Activated T-cell treated with anti-CD3 and anti-CD28 coated beads, Interleukin-2, amount 50 U/mL, for 72 hours (primary cell): ENCODE results near the gene CACHD1. TPM values are rescaled to one million over a fixed set of nuclear protein-coding genes. Genes with fewer than 3 reads are reported as not detected.

Source experiments
- ATAC-seq, 2 donors: fragments of 150-1000 bp; cut with Tn5 transposase; replicated peaks in 1 of 2; 2 replicates each; pipeline ENCODE4 v1.10.0; 2021; ENCODE audit warnings: moderate library complexity in 2 of 2, mild to moderate bottlenecking in 1 of 2
- DNase-seq, 2 donors: peaks; one replicate each; pipeline ENCODE4 v3.0.0; 2021 to 2022; ENCODE audit warnings: mixed read lengths in 1 of 2
- H3K27ac Mint-ChIP-seq: one replicate; pipeline ENCODE4 v1.8.0; 2022; ENCODE audit warnings: mild to moderate bottlenecking, moderate library complexity, mixed read lengths
- H3K27me3 Mint-ChIP-seq: one replicate; pipeline ENCODE4 v1.8.0; 2022; ENCODE audit warnings: low read depth, mixed read lengths
- H3K36me3 Mint-ChIP-seq, 2 donors: one replicate each; pipeline ENCODE4 v1.8.0; 2022; ENCODE audit warnings: mixed read lengths in 2 of 2, mild to moderate bottlenecking in 1 of 2; ENCODE audit not compliant: insufficient read depth in 2 of 2
- H3K4me1 Mint-ChIP-seq: one replicate; pipeline ENCODE4 v1.8.0; 2022; ENCODE audit warnings: low read depth, mixed read lengths
- H3K4me3 Mint-ChIP-seq, 2 donors: one replicate each; pipeline ENCODE4 v1.8.0; 2022; ENCODE audit warnings: mild to moderate bottlenecking in 2 of 2, mixed read lengths in 2 of 2, moderate library complexity in 2 of 2
- H3K9me3 Mint-ChIP-seq, 2 donors: one replicate each; pipeline ENCODE4 v1.8.0; 2022; ENCODE audit warnings: mixed read lengths in 2 of 2
- total RNA-seq, 2 donors: library from RNA; stranded (reverse); gene quantifications; one replicate each; pipeline ENCODE4 v1.2.3, GENCODE V29; 2022

CACHD1 gene
- total RNA-seq, 2 donors from 2014 or later: 1.6 to 3.7 TPM

DNA sequence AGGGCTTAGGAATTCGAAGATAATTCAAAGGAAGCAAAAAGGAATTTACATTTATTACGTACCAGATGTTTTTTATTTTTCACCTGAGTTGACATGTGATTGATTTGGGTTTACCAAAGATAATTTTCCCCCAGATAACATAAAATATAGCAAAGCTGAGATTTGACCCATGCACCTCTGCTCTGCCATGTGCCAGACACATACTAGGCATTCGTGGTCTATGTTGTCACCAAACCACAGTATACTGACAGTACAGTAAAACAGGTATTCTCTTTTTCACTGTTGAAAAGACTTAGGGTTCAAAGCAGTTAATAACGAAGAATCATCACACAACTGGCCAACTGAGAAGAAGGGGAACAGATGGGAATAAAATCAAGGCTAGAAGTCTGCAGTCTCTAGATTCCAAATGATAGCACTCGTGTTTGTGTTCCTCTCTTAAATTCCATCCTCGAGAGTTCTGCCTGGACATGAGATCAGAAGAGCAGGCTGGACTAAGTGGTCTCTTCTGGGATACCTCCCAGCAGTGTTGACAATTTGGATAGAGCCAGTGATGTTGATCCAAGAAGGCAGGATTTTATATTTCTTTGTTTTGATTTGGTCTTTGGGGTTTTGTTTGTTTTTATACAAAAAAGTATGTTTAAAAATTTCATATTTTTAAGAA, 189.7 kb downstream of the CACHD1 start:
- ATAC-seq: peak; percentile 42 to 63
- H3K27ac Mint-ChIP-seq: no peak overlapping the region

DNA sequence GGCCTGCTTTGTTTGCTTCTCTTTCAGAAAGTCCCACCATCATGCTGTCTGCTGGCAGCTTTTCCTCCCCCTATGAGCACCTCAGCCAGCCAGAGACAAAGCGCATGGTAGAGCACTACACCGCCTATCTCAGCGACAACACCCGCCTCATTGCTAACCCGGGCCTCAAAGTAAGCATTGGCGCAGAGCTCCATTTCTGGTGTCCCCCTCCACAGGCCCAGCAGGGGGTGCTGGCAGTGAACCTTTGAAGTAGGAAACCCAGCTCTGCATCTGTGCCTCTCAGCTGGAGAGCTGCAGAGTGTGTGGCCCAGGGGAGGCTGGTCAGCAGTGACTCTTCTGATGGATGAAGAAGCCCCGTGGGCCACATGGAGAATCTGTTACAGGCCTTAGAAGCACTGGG, 193.7 kb downstream of the CACHD1 start:
- DNase-seq (peak; percentile 15 to 23), ATAC-seq (no peak)
- peaks cover 6% of the 10 kb centered on the region for H3K4me1 Mint-ChIP-seq
- H3K27me3 Mint-ChIP-seq: no peaks in the 10 kb centered on the region
- no peak overlapping the region for H3K27ac Mint-ChIP-seq
- no peak overlapping the region for H3K4me3 Mint-ChIP-seq
- no peaks in the 10 kb centered on the region for H3K9me3 Mint-ChIP-seq
- H3K36me3 Mint-ChIP-seq: no peaks in the 10 kb centered on the region

More for the DNA sequence above, 189.7 kb downstream of the CACHD1 start:
- Mint-ChIP-seq H3K36me3 (no peaks in the 10 kb centered on the region), H3K27me3 (no peaks in the 10 kb centered on the region), H3K4me3 (no peak overlapping the region), H3K4me1 (peaks cover 6% of the 10 kb centered on the region), H3K9me3 (no peaks in the 10 kb centered on the region)
- DNase-seq: no peak

GRCh38 chr1:64664299-64664698, 194.4 kb downstream of the CACHD1 start:
- Mint-ChIP-seq H3K4me1 (peaks cover 4% of the 10 kb centered on the region), H3K36me3 (no peaks in the 10 kb centered on the region), H3K27me3 (no peaks in the 10 kb centered on the region), H3K4me3 (no peak overlapping the region), H3K9me3 (no peaks in the 10 kb centered on the region), H3K27ac (no peak overlapping the region)
- no peak for ATAC-seq
- no peak for DNase-seq

GRCh38 chr1:64669098-64669675, 199.3 kb downstream of the CACHD1 start:
- Mint-ChIP-seq H3K27ac (no peak overlapping the region), H3K27me3 (no peaks in the 10 kb centered on the region), H3K36me3 (no peaks in the 10 kb centered on the region), H3K4me1 (no peaks in the 10 kb centered on the region), H3K9me3 (no peaks in the 10 kb centered on the region), H3K4me3 (no peak overlapping the region)
- DNase-seq: no peak
- ATAC-seq: no peak

GRCh38 chr1:64675718-64676345, 205.9 kb downstream of the CACHD1 start:
- Mint-ChIP-seq H3K9me3 (no peaks in the 10 kb centered on the region), H3K27me3 (no peaks in the 10 kb centered on the region), H3K27ac (no peak overlapping the region), H3K4me3 (no peak overlapping the region), H3K36me3 (no peaks in the 10 kb centered on the region), H3K4me1 (no peaks in the 10 kb centered on the region)
- ATAC-seq (no peak), DNase-seq (no peak)

DNA sequence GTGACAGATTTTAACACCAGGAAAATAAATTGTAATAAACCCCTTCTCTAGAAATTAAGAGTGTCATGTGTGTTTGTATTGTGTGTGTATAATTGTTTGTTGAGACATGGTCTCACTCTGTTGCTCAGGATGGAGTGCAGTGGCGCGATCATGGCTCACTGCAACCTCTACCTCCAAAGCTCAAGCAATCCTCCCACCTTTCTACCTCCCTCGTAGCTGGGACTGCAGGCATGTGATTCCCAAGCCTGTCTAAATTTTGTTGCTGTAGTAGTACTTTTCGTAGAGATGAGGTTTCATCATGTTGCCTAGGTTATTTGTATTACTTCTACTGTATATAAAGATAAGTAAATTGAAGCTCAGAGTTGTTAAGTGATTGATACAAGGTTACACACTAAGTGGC, 206.5 kb downstream of the CACHD1 start:
- Mint-ChIP-seq H3K27ac (no peak overlapping the region), H3K36me3 (no peaks in the 10 kb centered on the region), H3K4me3 (no peak overlapping the region), H3K4me1 (no peaks in the 10 kb centered on the region), H3K9me3 (no peaks in the 10 kb centered on the region), H3K27me3 (no peaks in the 10 kb centered on the region)
- DNase-seq (no peak), ATAC-seq (no peak)

GRCh38 chr1:64677532-64677931, 207.6 kb downstream of the CACHD1 start:
- ATAC-seq (no peak), DNase-seq (no peak)
- Mint-ChIP-seq H3K4me3 (no peak overlapping the region), H3K27me3 (no peaks in the 10 kb centered on the region), H3K27ac (no peak overlapping the region), H3K36me3 (no peaks in the 10 kb centered on the region), H3K9me3 (no peaks in the 10 kb centered on the region), H3K4me1 (no peaks in the 10 kb centered on the region)

DNA sequence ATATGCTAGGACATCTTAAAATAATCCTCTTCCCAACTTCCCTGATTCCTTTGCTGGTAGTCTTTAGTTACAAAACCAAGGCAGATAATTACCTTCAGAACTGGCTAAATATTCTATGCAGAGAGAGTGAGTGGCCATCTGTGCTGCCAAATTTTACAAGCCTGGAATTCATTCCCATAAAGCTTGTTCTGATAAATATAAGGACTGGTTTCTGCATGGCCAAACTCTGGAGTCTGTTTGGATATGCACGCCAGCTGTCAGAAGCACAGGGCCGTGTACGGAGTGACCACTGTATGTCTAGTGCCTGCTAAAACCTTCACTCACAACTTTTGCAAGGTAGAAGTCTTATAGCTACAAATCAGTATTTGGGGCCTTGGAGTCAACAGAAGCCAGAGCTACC, 208.4 kb downstream of the CACHD1 start:
- H3K9me3 Mint-ChIP-seq: no peaks in the 10 kb centered on the region
- ATAC-seq (no peak), DNase-seq (no peak)
- no peak overlapping the region for H3K27ac Mint-ChIP-seq
- H3K36me3 Mint-ChIP-seq: no peaks in the 10 kb centered on the region
- no peaks in the 10 kb centered on the region for H3K4me1 Mint-ChIP-seq
- no peak overlapping the region for H3K4me3 Mint-ChIP-seq
- no peaks in the 10 kb centered on the region for H3K27me3 Mint-ChIP-seq

- Mint-ChIP-seq H3K36me3 (no peaks in the 10 kb centered on the region), H3K4me3 (no peak overlapping the region), H3K9me3 (no peaks in the 10 kb centered on the region), H3K27ac (no peak overlapping the region), H3K27me3 (no peaks in the 10 kb centered on the region), H3K4me1 (no peaks in the 10 kb centered on the region)
- DNase-seq (no peak), ATAC-seq (no peak)
Measured at GRCh38 chr1:64679177-64679576, 209.2 kb downstream of the CACHD1 start.

- Mint-ChIP-seq H3K27ac (no peak overlapping the region), H3K4me3 (no peak overlapping the region), H3K27me3 (no peaks in the 10 kb centered on the region), H3K4me1 (no peaks in the 10 kb centered on the region), H3K9me3 (no peaks in the 10 kb centered on the region), H3K36me3 (no peaks in the 10 kb centered on the region)
- DNase-seq (no peak), ATAC-seq (no peak)
Measured at GRCh38 chr1:64680599-64680998, 210.7 kb downstream of the CACHD1 start.

GRCh38 chr1:64681043-64681442, 211.1 kb downstream of the CACHD1 start:
- Mint-ChIP-seq H3K4me3 (no peak overlapping the region), H3K4me1 (no peaks in the 10 kb centered on the region), H3K27me3 (no peaks in the 10 kb centered on the region), H3K36me3 (no peaks in the 10 kb centered on the region), H3K9me3 (no peaks in the 10 kb centered on the region), H3K27ac (no peak overlapping the region)
- no peak for DNase-seq
- no peak for ATAC-seq

DNA sequence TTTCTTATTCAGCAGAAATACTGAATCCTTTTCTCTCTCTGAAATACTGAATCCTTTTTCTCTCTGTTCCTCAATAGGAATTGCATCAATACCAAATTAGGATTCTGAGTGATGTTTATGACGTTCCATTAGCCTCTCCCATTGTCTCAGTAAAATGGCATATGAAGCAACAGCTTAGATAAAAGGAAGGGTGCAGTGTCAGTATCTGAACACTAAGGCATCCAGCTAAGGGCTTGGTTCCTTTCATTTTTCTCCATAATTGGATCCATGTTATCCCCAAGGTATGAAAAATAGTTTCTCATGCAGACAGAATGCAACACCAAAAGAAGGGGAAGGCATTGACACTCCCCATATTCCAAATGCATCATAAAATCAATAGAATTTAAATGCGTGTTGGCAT, 213.5 kb downstream of the CACHD1 start:
- Mint-ChIP-seq H3K4me1 (no peaks in the 10 kb centered on the region), H3K27me3 (no peaks in the 10 kb centered on the region), H3K27ac (no peak overlapping the region), H3K36me3 (no peaks in the 10 kb centered on the region), H3K9me3 (no peaks in the 10 kb centered on the region), H3K4me3 (no peak overlapping the region)
- ATAC-seq (no peak), DNase-seq (no peak)

GRCh38 chr1:64685217-64685616, 215.3 kb downstream of the CACHD1 start:
- Mint-ChIP-seq H3K27ac (no peak overlapping the region), H3K9me3 (no peaks in the 10 kb centered on the region), H3K27me3 (no peaks in the 10 kb centered on the region), H3K36me3 (no peaks in the 10 kb centered on the region), H3K4me1 (no peaks in the 10 kb centered on the region), H3K4me3 (no peak overlapping the region)
- ATAC-seq (no peak), DNase-seq (no peak)
